Measurements from ENCODE around the gene SLC1A4. TPM values are rescaled to one million over a fixed set of nuclear protein-coding genes. Genes with fewer than 3 reads are reported as not detected.

The SLC1A4 gene
- total RNA-seq, 1 donor from 2014 or later: 45.9 TPM

- no peak for TF ChIP-seq CTCF (IDR thresholded peaks at IDR 0.05; ENCODE audit: insufficient read depth, low read depth, low read length)
- no peak for TF ChIP-seq EZH2 (IDR thresholded peaks at IDR 0.05; ENCODE audit: insufficient read depth, low read length)
- no peak overlapping the region for H3K27ac ChIP-seq (ENCODE audit: low read depth, low read length)
- peak overlapping the region; percentile 99 for H3K4me2 ChIP-seq (ENCODE audit: low read length)
- peak overlapping the region; percentile 95 for H3K4me3 Mint-ChIP-seq (ENCODE audit: unreplicated experiment)
- FAIRE-seq (peak; percentile 26), DNase-seq (ENCODE audit: low read depth) (peak; percentile 55)
- H3K79me2 ChIP-seq (ENCODE audit: insufficient read depth, low read length): no peaks in the 10 kb centered on the region
- H3K4me1 Mint-ChIP-seq (ENCODE audit: low read depth, unreplicated experiment): peaks cover 27% of the 10 kb centered on the region
- peak overlapping the region; percentile 62 for H3K27ac Mint-ChIP-seq (ENCODE audit: unreplicated experiment)
- H2AFZ ChIP-seq (ENCODE audit: low read depth, low read length): no peak overlapping the region
- H3K9ac ChIP-seq (ENCODE audit: low read length): peak overlapping the region; percentile 98
- no peaks in the 10 kb centered on the region for H3K9me3 ChIP-seq (ENCODE audit: insufficient read depth, low read depth, low read length)
- H3K4me3 ChIP-seq (ENCODE audit: insufficient read depth, low read depth, low read length): peak overlapping the region; percentile 48
- peaks cover 8% of the 10 kb centered on the region for H4K20me1 ChIP-seq (ENCODE audit: insufficient read depth, low read length)
- no peaks in the 10 kb centered on the region for H3K36me3 ChIP-seq (ENCODE audit: insufficient read depth, low read length)
- H3K4me1 ChIP-seq (ENCODE audit: insufficient read depth, low read length): peaks cover 17% of the 10 kb centered on the region
- peaks cover 9% of the 10 kb centered on the region for H3K36me3 Mint-ChIP-seq (ENCODE audit: low read depth, unreplicated experiment)
- no peaks in the 10 kb centered on the region for H3K9me3 Mint-ChIP-seq (ENCODE audit: unreplicated experiment)
- peaks cover 9% of the 10 kb centered on the region for H3K27me3 Mint-ChIP-seq (ENCODE audit: low read depth, unreplicated experiment)
- H3K27me3 ChIP-seq (ENCODE audit: insufficient read depth, low read length): peaks cover 6% of the 10 kb centered on the region
These were observed 1.9 kb upstream of the SLC1A4 start for GRCh38 chr2:64987001-64987955.

DNA sequence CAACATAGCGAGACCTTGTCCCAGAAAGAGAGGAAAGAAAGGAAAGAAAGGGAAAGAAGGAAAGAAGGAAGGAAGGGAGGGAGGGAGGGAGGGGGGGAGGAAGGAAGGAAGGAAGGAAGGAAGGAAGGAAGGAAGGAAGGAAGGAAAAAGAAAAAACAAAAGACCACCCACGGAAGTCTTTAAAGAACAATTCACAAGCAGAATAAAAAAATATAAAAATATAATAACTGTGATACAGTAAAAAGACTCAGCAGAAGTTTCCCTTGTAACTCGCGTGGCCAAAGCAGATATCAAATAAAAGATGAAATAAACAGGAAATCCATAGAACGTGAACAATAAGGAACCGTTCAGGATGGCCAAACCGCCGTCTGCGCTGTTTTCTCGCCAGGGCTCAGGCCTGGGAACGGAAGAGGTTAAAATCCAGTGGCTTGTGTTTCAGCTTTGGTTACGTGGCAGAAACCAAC is 1.2 kb upstream of the SLC1A4 start:
- H3K27me3 Mint-ChIP-seq (ENCODE audit: low read depth, unreplicated experiment): peaks cover 14% of the 10 kb centered on the region
- Histone ChIP-seq H2AFZ (ENCODE audit: low read depth, low read length) (peak overlapping the region; percentile 87), H3K79me2 (ENCODE audit: insufficient read depth, low read length) (peaks cover 3% of the 10 kb centered on the region), H4K20me1 (ENCODE audit: insufficient read depth, low read length) (peaks cover 9% of the 10 kb centered on the region), H3K4me2 (ENCODE audit: low read length) (peak overlapping the region; percentile 99), H3K36me3 (ENCODE audit: insufficient read depth, low read length) (no peaks in the 10 kb centered on the region), H3K9ac (ENCODE audit: low read length) (peak overlapping the region; percentile 98), H3K27me3 (ENCODE audit: insufficient read depth, low read length) (peaks cover 6% of the 10 kb centered on the region), H3K9me3 (ENCODE audit: insufficient read depth, low read depth, low read length) (no peaks in the 10 kb centered on the region), H3K27ac (ENCODE audit: low read depth, low read length) (peak overlapping the region; percentile 95), H3K4me3 (ENCODE audit: insufficient read depth, low read depth, low read length) (peak overlapping the region; percentile 80), H3K4me1 (ENCODE audit: insufficient read depth, low read length) (peaks cover 17% of the 10 kb centered on the region)
- H3K36me3 Mint-ChIP-seq (ENCODE audit: low read depth, unreplicated experiment): peaks cover 13% of the 10 kb centered on the region
- no peak for DNase-seq (ENCODE audit: low read depth)
- peaks cover 28% of the 10 kb centered on the region for H3K4me1 Mint-ChIP-seq (ENCODE audit: low read depth, unreplicated experiment)
- TF ChIP-seq EZH2 (IDR thresholded peaks at IDR 0.05; ENCODE audit: insufficient read depth, low read length): no peak
- no peak for TF ChIP-seq CTCF (IDR thresholded peaks at IDR 0.05; ENCODE audit: insufficient read depth, low read depth, low read length)
- peak overlapping the region; percentile 95 for H3K27ac Mint-ChIP-seq (ENCODE audit: unreplicated experiment)
- no peaks in the 10 kb centered on the region for H3K9me3 Mint-ChIP-seq (ENCODE audit: unreplicated experiment)
- H3K4me3 Mint-ChIP-seq (ENCODE audit: unreplicated experiment): peak overlapping the region; percentile 95
- FAIRE-seq: no peak
